GM06990 (cell line): Measurements from ENCODE around the gene SCT.

Experiments used
- DNase-seq: peaks from one replicate; pipeline ENCODE4 v3.0.0-alpha.2; 2011; ENCODE audit not compliant: insufficient read length; ENCODE audit errors: extremely low read depth
- H3K27me3 ChIP-seq: replicated peaks from 2 replicates; pipeline ENCODE4 v1.6.0; 2011; ENCODE audit warnings: low read length; ENCODE audit not compliant: control insufficient read depth, insufficient read depth
- H3K36me3 ChIP-seq: 2 replicates; pipeline ENCODE4 v1.5.1; 2011; ENCODE audit warnings: low read length; ENCODE audit not compliant: control insufficient read depth, insufficient read depth
- H3K4me3 ChIP-seq: replicated peaks from 2 replicates; pipeline ENCODE4 v1.5.1; 2011; ENCODE audit warnings: low read depth, mild to moderate bottlenecking, control low read depth, low read length
- CTCF ChIP-seq: IDR thresholded peaks from 2 replicates; pipeline ENCODE4 v1.5.1; 2011; ENCODE audit warnings: low read length, control low read depth, mild to moderate bottlenecking, inconsistent platforms; ENCODE audit not compliant: insufficient read depth, poor library complexity, severe bottlenecking

The SCT gene

GRCh38 chr11:640021-640706 lies 13.2 kb upstream of the SCT start:
- no peak for DNase-seq
- no peak overlapping the region for H3K4me3 ChIP-seq
- no peaks in the 10 kb centered on the region; the same call in none of the 2 replicates for H3K27me3 ChIP-seq
- peaks cover 2% of the 10 kb centered on the region for H3K36me3 ChIP-seq
- TF ChIP-seq CTCF = no peak

DNA sequence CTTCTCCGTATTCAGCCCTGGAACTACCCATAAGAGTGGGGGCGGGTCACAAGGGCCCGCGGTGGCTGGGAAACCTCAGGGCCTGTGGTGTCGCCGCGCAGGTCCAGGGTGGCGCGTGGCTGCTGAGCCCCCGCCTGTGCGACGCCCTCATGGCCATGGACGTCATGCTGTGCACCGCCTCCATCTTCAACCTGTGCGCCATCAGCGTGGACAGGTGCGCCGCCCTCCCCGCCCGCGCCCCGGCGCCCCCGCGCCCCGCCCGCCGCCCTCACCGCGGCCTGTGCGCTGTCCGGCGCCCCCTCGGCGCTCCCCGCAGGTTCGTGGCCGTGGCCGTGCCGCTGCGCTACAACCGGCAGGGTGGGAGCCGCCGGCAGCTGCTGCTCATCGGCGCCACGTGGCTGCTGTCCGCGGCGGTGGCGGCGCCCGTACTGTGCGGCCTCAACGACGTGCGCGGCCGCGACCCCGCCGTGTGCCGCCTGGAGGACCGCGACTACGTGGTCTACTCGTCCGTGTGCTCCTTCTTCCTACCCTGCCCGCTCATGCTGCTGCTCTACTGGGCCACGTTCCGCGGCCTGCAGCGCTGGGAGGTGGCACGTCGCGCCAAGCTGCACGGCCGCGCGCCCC lies 12.5 kb upstream of the SCT start:
- H3K4me3 ChIP-seq = no peak overlapping the region

GRCh38 chr11:638631-639331 lies 11.8 kb upstream of the SCT start:
- TF ChIP-seq CTCF = no peak
- no peaks in the 10 kb centered on the region; the same call in none of the 2 replicates for H3K27me3 ChIP-seq
- no peak overlapping the region for H3K4me3 ChIP-seq
- no peak for DNase-seq
- H3K36me3 ChIP-seq = peaks cover under 1% of the 10 kb centered on the region; the same call in 1 of the 2 replicates

More for the DNA sequence above, 12.5 kb upstream of the SCT start:
- no peaks in the 10 kb centered on the region; the same call in none of the 2 replicates for H3K27me3 ChIP-seq
- no peak for TF ChIP-seq CTCF
- H3K36me3 ChIP-seq = peaks cover 2% of the 10 kb centered on the region
- no peak for DNase-seq

GRCh38 chr11:637593-638521 lies 10.9 kb upstream of the SCT start:
- TF ChIP-seq CTCF = no peak
- Histone ChIP-seq H3K27me3 (no peaks in the 10 kb centered on the region; the same call in none of the 2 replicates), H3K36me3 (no peaks in the 10 kb centered on the region), H3K4me3 (no peak overlapping the region)
- DNase-seq = no peak

DNA sequence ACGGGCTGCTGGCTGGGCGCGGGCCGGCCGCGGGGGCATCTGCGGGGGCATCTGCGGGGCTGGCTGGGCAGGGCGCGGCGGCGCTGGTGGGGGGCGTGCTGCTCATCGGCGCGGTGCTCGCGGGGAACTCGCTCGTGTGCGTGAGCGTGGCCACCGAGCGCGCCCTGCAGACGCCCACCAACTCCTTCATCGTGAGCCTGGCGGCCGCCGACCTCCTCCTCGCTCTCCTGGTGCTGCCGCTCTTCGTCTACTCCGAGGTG lies 10.3 kb upstream of the SCT start:
- no peak for TF ChIP-seq CTCF
- Histone ChIP-seq H3K4me3 (no peak overlapping the region), H3K36me3 (no peaks in the 10 kb centered on the region), H3K27me3 (no peaks in the 10 kb centered on the region; the same call in none of the 2 replicates)
- DNase-seq = no peak
